Measurements from ENCODE around the gene DCLK2. TPM values are rescaled to one million over a fixed set of nuclear protein-coding genes. Genes with fewer than 3 reads are reported as not detected.

Gene DCLK2
- total RNA-seq, 6 experiments from 2014 or later, result 0.35 to 1.8 (median 0.68) TPM

DNA sequence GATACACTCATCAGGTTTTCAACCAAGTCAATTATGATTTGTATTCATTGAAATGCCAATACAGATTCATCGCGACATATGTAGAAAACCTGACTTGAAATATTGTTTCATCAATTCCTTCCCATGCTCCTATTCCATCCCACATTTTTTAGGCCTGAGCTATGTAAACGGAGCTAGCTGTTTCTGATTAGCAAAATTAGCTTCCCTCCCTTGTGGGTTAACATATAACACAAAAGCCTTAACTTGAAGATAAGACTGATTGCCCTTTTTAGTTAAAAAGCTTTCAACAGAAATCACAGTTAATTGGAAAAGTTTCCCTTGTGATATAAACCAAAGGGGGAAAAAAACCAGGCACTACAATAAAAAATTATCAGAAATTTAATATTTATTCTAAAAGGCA is 32.8 kb upstream of the DCLK2 start:
- no peak for DNase-seq
- H3K27me3 ChIP-seq, result no peaks in the 10 kb centered on the region
- intact Hi-C loops (cut with DNase I), result no loop called here
- no peak overlapping the region for H3K27ac ChIP-seq
- ATAC-seq, result no peak
- TF ChIP-seq POLR2A (IDR thresholded peaks at IDR 0.05), result no peak
- TF ChIP-seq, protein P1, sequence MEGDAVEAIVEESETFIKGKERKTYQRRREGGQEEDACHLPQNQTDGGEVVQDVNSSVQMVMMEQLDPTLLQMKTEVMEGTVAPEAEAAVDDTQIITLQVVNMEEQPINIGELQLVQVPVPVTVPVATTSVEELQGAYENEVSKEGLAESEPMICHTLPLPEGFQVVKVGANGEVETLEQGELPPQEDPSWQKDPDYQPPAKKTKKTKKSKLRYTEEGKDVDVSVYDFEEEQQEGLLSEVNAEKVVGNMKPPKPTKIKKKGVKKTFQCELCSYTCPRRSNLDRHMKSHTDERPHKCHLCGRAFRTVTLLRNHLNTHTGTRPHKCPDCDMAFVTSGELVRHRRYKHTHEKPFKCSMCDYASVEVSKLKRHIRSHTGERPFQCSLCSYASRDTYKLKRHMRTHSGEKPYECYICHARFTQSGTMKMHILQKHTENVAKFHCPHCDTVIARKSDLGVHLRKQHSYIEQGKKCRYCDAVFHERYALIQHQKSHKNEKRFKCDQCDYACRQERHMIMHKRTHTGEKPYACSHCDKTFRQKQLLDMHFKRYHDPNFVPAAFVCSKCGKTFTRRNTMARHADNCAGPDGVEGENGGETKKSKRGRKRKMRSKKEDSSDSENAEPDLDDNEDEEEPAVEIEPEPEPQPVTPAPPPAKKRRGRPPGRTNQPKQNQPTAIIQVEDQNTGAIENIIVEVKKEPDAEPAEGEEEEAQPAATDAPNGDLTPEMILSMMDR (IDR thresholded peaks at IDR 0.05), result no peak
- WGBS (ENCODE audit: insufficient coverage, low coverage, low lambda C conversion rate, missing lambda C conversion rate), result 81% methylated on average over 3 of the region's 3 CpGs
- H3K9me3 ChIP-seq, result no peaks in the 10 kb centered on the region
- H3K36me3 ChIP-seq, result no peaks in the 10 kb centered on the region
- no peaks in the 10 kb centered on the region for H3K4me1 ChIP-seq
- no peak overlapping the region for H3K4me3 ChIP-seq

DNA sequence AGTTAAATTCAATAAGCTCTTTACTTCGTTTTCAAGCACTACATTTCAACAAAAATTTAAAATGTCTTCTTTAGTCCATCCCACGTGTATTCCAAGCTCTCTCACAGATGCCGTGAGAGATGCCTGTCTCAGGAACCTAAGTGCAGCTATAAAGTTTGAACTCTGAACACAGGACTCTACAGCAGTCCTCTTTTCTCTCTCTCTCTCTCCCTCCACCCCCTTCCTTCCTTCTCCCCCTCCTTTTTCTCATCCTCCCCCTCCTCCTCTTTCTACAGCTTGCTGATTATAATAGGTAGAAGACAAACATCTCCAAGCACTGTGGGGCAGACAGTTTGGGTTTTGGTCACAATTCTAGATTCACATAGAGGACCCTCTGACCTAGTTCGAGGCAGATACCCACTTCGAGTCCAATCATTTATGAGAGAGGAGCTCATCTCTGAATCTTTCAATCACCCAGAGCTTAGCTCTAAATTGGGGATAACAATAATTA is 31.5 kb upstream of the DCLK2 start:
- DNase-seq (no peak), ATAC-seq (no peak)
- Histone ChIP-seq H3K36me3 (no peaks in the 10 kb centered on the region), H3K9me3 (no peaks in the 10 kb centered on the region), H3K4me1 (no peaks in the 10 kb centered on the region), H3K27me3 (no peaks in the 10 kb centered on the region), H3K27ac (no peak overlapping the region), H3K4me3 (no peak overlapping the region)
- 41% methylated on average over 5 of the region's 5 CpGs for WGBS (ENCODE audit: insufficient coverage, low coverage, low lambda C conversion rate, missing lambda C conversion rate)
- intact Hi-C loops (cut with DNase I), result no loop called here
- no peak for TF ChIP-seq POLR2A (IDR thresholded peaks at IDR 0.05)
- TF ChIP-seq, protein P1 (IDR thresholded peaks at IDR 0.05), result no peak

DNA sequence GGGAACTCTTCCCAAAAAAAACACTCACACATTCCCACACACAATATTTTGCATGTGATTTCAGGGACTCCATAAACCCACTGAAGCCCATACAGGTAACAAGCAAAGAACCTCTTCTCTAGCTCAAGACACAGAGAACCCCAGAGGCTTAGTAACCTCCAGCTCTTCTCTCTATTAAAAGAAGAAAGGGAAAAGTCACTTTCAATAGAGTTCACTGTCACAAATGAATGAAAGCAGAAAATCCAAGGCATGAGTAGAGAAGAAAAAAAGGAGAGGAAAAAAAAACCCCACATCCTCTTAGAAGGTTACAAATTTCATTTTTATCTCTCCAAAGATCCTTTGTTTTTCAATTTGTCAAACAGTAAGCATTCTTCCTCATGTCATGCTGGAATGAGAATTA is 30.7 kb upstream of the DCLK2 start:
- Histone ChIP-seq H3K9me3 (no peaks in the 10 kb centered on the region), H3K27ac (no peak overlapping the region), H3K36me3 (no peaks in the 10 kb centered on the region), H3K4me1 (no peaks in the 10 kb centered on the region), H3K4me3 (no peak overlapping the region), H3K27me3 (no peaks in the 10 kb centered on the region)
- DNase-seq (no peak), ATAC-seq (no peak)
- no peak for TF ChIP-seq POLR2A (IDR thresholded peaks at IDR 0.05)
- intact Hi-C loops (cut with DNase I), result no loop called here

DNA sequence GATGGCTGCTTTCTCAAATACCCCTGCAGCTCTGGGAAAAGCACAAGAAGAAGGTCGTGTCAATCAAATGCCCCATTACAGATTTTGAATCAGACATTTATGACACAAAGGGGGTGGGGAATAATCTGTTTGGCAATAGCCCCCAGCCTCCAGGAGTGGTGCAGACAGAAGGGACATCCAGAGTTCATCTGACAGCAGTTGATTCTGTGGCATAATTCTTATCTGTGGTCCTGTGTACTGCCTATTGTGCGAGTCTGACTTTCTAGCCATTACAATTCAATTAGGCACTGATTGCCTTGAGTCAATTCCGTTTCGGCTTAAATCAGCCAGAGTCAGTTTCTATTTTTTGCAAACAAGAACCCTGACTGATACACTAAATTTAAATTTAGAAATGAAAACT is 28.6 kb upstream of the DCLK2 start:
- ATAC-seq (no peak), DNase-seq (no peak)
- no peak overlapping the region for H3K4me3 ChIP-seq
- WGBS (ENCODE audit: insufficient coverage, low coverage, low lambda C conversion rate, missing lambda C conversion rate), result 71% methylated on average over 4 of the region's 4 CpGs
- TF ChIP-seq, protein P1 (IDR thresholded peaks at IDR 0.05), result no peak
- no peak for TF ChIP-seq POLR2A (IDR thresholded peaks at IDR 0.05)
- H3K27me3 ChIP-seq, result no peaks in the 10 kb centered on the region
- H3K36me3 ChIP-seq, result no peaks in the 10 kb centered on the region
- H3K9me3 ChIP-seq, result no peaks in the 10 kb centered on the region
- no peak overlapping the region for H3K27ac ChIP-seq
- H3K4me1 ChIP-seq, result no peaks in the 10 kb centered on the region
- intact Hi-C loops (cut with DNase I), result no loop called here

DNA sequence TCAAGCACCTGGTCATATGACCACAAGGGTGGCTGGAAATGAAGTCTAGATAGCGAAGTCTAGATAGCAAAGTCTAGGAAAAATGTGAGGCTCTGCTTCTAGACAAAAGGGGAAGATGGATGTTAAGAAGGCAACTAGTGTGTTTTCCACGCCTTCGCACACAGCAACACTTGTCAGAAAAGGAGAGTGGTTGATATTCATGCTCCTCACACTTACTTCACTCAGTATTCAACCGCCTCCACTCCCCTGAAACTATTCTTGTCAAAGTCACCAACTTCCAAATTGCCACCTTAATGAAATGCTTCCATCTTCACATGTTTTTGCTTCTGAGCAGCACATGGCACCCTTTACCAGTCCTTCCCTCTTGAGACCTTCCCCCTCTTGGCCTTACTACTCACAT is 27.7 kb upstream of the DCLK2 start:
- H3K36me3 ChIP-seq, result no peaks in the 10 kb centered on the region
- no peak overlapping the region for H3K4me3 ChIP-seq
- intact Hi-C loops (cut with DNase I), result no loop called here
- TF ChIP-seq, protein P1 (IDR thresholded peaks at IDR 0.05), result no peak
- no peak for TF ChIP-seq POLR2A (IDR thresholded peaks at IDR 0.05)
- no peak overlapping the region for H3K27ac ChIP-seq
- WGBS (ENCODE audit: insufficient coverage, low coverage, low lambda C conversion rate, missing lambda C conversion rate), result 92% methylated on average over 4 of the region's 4 CpGs
- ATAC-seq (no peak), DNase-seq (no peak)
- peaks cover 0 to 5% (median 0%) of the 10 kb centered on the region in 4 donors for H3K9me3 ChIP-seq
- H3K4me1 ChIP-seq, result no peaks in the 10 kb centered on the region
- H3K27me3 ChIP-seq, result no peaks in the 10 kb centered on the region

Measured in right lobe of liver (tissue), 6 donors.